OCI-LY7 (cell line): Measurements from ENCODE around the gene SRRM4.

ENCODE experiments used
- CTCF ChIP-seq: fragments of 200-600 bp; sonication (generic); conservative IDR thresholded peaks from 2 replicates; pipeline ENCODE4 v1.5.1; 2014; ENCODE audit warnings: mild to moderate bottlenecking, antibody characterized with exemption, low read length, moderate library complexity, mixed read lengths
- EZH2phosphoT487 ChIP-seq: fragments of 200-600 bp; sonication (generic); IDR thresholded peaks from 2 replicates; pipeline ENCODE4 v1.6.1; 2018; ENCODE audit warnings: low read depth, borderline replicate concordance, mild to moderate bottlenecking, mixed run types, antibody characterized with exemption, low read length, moderate library complexity, mixed read lengths

GRCh38 chr12:118982984-118983761 lies 1.8 kb downstream of the SRRM4 start:
- TF ChIP-seq CTCF, result no peak
- TF ChIP-seq EZH2phosphoT487, result no peak
